Stomach smooth muscle (tissue), 2 donors: ENCODE measurements around the gene H6PD.
"Not testable (repeated sequence)": the region's sequence is repeated elsewhere in the genome, so short reads cannot be mapped to it uniquely, and the experiment has no call there.

Experiments used
- H3K27ac ChIP-seq: one replicate; pipeline ENCODE4 v1.7.0; 2013; ENCODE audit warnings: mild to moderate bottlenecking, low read length, inconsistent platforms
- H3K27me3 ChIP-seq, 2 donors: one replicate each; pipeline ENCODE4 v1.7.0; 2013; ENCODE audit warnings: low read length in 2 of 2; ENCODE audit not compliant: insufficient read depth in 2 of 2, control insufficient read depth in 1 of 2
- H3K36me3 ChIP-seq, 2 donors: one replicate each; pipeline ENCODE4 v1.7.0; 2013; ENCODE audit warnings: low read length in 2 of 2; ENCODE audit not compliant: control insufficient read depth in 2 of 2, insufficient read depth in 2 of 2
- H3K4me1 ChIP-seq: one replicate; pipeline ENCODE4 v1.7.0; 2013; ENCODE audit warnings: low read length; ENCODE audit not compliant: control insufficient read depth, insufficient read depth
- H3K4me3 ChIP-seq, 2 donors: one replicate each; pipeline ENCODE4 v1.7.0; 2013; ENCODE audit warnings: low read length in 2 of 2
- H3K9ac ChIP-seq, 2 donors: one replicate each; pipeline ENCODE4 v1.7.0; 2013; ENCODE audit warnings: low read length in 2 of 2, mild to moderate bottlenecking in 1 of 2
- H3K9me3 ChIP-seq, 2 donors: one replicate each; pipeline ENCODE4 v1.7.0; 2013; ENCODE audit warnings: low read length in 2 of 2; ENCODE audit not compliant: control insufficient read depth in 2 of 2
- donor health status: healthy.
- donor health status: Pancreatic carcinoma.

H6PD gene

GRCh38 chr1:9293533-9294404, 59.2 kb downstream of the H6PD start:
- Histone ChIP-seq H3K9me3 (no peaks in the 10 kb centered on the region), H3K36me3 (no peaks in the 10 kb centered on the region), H3K4me1 (peaks cover 50% of the 10 kb centered on the region), H3K9ac (peak overlapping the region; percentile 82 to 89), H3K4me3 (peak overlapping the region; percentile 96 to 97), H3K27me3 (no peaks in the 10 kb centered on the region), H3K27ac (peak overlapping the region; percentile 62)

- peak overlapping the region; percentile 96 to 97 for H3K4me3 ChIP-seq
- peaks cover 50% of the 10 kb centered on the region for H3K4me1 ChIP-seq
- H3K9me3 ChIP-seq, result no peaks in the 10 kb centered on the region
Measured at GRCh38 chr1:9294405-9294773, 59.8 kb downstream of the H6PD start.

DNA sequence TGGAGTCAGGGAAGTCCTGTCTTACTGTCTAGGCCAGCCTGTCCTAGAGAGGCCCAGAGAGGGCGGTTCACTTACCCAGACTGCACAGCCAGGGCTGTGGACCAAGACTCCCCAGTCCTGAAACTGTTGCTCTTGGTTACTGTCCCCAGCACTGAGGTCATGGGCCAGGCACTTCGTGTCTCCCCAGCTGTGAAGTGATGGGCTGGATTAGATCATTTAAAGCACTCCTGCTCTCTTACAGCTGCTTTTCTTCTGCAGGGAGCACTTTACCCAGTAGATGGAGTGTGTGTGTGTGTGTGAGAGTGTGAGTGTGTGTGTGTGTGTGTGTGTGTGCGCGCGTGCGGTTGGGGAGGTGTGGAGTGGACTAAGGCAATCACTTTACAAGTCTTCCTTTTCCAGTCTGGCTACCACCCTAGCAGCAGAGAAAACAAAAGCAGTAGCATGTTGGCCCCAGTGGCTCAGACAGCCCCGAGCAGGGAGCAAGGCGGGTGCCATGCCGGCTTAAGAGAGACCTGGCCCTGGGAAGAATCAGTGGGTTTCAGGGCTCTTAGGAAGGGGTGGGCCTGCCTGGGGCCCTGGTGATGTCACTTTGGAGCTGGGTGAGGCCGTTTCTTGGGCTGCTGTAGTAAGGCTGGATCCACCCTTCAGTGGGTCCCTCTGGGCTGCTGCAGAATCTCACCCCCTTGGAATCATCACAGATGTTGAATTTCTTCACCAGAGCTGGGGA, 60.5 kb downstream of the H6PD start:
- Histone ChIP-seq H3K27me3 (no peaks in the 10 kb centered on the region), H3K9ac (peak overlapping the region; percentile 44 to 51), H3K27ac (peak overlapping the region; percentile 62), H3K9me3 (no peaks in the 10 kb centered on the region), H3K4me3 (peak overlapping the region; percentile 96 to 97), H3K36me3 (no peaks in the 10 kb centered on the region), H3K4me1 (peaks cover 55% of the 10 kb centered on the region)

More at GRCh38 chr1:9294405-9294773, 59.8 kb downstream of the H6PD start:
- Histone ChIP-seq H3K27ac (peak overlapping the region; percentile 62), H3K36me3 (no peaks in the 10 kb centered on the region), H3K27me3 (no peaks in the 10 kb centered on the region), H3K9ac (peak overlapping the region; percentile 82 to 89)

GRCh38 chr1:9295884-9296283, 61.3 kb downstream of the H6PD start:
- Histone ChIP-seq H3K9me3 (no peaks in the 10 kb centered on the region), H3K36me3 (no peaks in the 10 kb centered on the region), H3K27ac (no peak overlapping the region), H3K4me3 (peak overlapping the region; percentile 29 to 97), H3K4me1 (peaks cover 54% of the 10 kb centered on the region), H3K9ac (no peak overlapping the region), H3K27me3 (no peaks in the 10 kb centered on the region)

GRCh38 chr1:9296850-9297249, 62.3 kb downstream of the H6PD start:
- H3K36me3 ChIP-seq, result peaks cover 0 to 5% of the 10 kb centered on the region in 2 donors
- no peak overlapping the region for H3K4me3 ChIP-seq
- no peaks in the 10 kb centered on the region for H3K9me3 ChIP-seq
- H3K27ac ChIP-seq, result no peak overlapping the region
- peaks cover 60% of the 10 kb centered on the region for H3K4me1 ChIP-seq
- H3K9ac ChIP-seq, result no peak overlapping the region
- H3K27me3 ChIP-seq, result no peaks in the 10 kb centered on the region

DNA sequence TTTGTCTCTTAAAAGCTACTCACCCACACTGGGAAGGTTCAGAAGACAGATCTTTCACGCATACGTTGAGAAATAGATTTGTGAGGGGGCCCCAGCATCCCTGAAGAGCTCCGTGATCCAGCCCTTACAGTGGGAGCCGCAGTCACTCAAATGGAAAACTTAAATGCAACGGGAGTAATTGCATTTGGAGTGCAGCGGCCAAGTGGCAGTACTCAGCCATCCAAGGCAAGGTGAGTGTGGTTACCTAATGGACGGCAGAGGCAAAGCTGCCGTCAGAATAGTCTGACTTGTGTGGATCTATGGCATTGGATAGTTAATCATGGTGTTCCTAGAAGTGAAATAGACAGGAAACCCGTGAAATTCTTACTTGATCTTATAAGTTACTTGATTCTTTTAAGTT, 63.3 kb downstream of the H6PD start:
- Histone ChIP-seq H3K4me3 (no peak overlapping the region), H3K27me3 (no peaks in the 10 kb centered on the region), H3K36me3 (peaks cover 0 to 5% of the 10 kb centered on the region in 2 donors), H3K9me3 (no peaks in the 10 kb centered on the region), H3K4me1 (peaks cover 65% of the 10 kb centered on the region), H3K9ac (no peak overlapping the region), H3K27ac (no peak overlapping the region)

- Histone ChIP-seq H3K36me3 (peaks cover 0 to 5% of the 10 kb centered on the region in 2 donors), H3K4me3 (no peak overlapping the region), H3K4me1 (peaks cover 69% of the 10 kb centered on the region), H3K27ac (no peak overlapping the region), H3K27me3 (no peaks in the 10 kb centered on the region), H3K9ac (no peak overlapping the region), H3K9me3 (no peaks in the 10 kb centered on the region)
Measured at GRCh38 chr1:9298282-9298681, 63.7 kb downstream of the H6PD start.

DNA sequence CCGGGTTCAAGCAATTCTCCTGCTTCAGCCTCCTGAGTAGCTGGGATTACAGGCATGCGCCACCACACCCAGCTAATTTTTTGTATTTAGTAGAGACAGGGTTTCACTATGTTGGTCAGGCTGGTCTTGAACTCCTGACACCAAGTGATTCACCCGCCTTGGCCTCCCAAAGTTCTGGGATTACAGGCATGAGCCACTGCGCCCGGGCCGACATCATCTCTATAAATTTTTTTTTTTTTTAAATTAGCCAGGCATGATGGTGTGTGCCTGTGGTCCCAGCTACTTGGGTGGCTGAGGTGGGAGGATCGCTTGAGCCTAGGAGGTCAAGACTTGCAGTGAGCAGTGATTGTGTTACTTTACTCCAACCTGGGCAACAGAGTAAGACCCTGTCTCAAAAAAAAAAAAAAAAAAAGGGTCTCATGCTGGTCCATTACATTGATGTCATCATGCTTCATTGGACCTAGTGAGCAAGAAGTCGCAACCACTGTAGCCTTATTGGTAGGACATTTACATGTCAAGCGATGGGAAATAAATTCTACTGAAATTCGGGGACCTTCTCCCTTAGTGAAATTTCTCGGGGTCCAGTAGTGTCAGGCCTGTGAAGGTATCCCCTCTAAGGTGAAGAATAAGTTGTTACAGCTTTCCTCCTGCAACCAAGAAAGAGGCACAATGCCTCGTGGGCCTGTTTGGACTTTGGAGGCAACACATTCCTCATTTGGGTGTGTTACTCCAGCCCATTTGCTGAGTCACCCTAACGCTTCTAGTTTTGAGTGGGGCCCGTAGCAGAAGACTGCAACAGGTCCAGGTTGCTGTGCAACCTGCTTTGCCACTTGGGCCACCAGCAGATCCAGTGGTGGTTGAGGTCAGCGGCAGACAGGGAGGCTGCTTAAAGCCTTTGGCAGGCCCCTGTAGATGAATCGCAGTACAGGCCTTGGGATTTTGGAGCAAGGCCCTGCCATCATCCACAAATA, 65.3 kb downstream of the H6PD start:
- not testable (repeated sequence) for H3K27ac ChIP-seq, H3K36me3 ChIP-seq, H3K4me3 ChIP-seq, H3K27me3 ChIP-seq, H3K9me3 ChIP-seq, H3K9ac ChIP-seq
- H3K4me1 ChIP-seq, result peaks cover 64% of the 10 kb centered on the region

DNA sequence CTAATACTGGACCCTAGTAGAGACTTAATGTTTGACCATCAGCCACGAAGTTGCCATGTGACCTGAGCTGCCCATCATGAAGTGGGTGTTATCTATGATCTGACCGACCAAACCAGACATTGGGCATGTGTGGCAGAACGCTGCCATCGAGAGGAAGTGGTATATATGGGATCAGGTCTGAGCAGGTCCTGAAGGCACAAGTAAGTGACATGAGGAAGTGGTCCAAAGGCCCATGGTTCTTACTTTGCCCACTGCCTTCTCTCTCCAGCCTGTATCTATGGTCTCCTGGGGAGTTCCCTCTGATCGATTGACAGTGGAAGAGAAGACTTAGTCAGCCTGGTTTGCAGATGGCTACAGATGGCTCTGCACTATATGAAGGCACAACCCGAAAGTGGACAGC, 66.0 kb downstream of the H6PD start:
- Histone ChIP-seq H3K36me3 (peaks cover 0 to 5% of the 10 kb centered on the region in 2 donors), H3K4me3 (no peak overlapping the region), H3K9ac (no peak overlapping the region), H3K9me3 (no peaks in the 10 kb centered on the region), H3K27me3 (no peaks in the 10 kb centered on the region), H3K4me1 (peaks cover 61% of the 10 kb centered on the region), H3K27ac (no peak overlapping the region)
